Prostate gland (tissue), 2 donors: ENCODE measurements around the gene ODAD2.

ENCODE experiments used
- POLR2AphosphoS5 ChIP-seq: sonication (generic); formaldehyde crosslinking; IDR thresholded peaks from one replicate; pipeline ENCODE4 v1.6.1; 2017; ENCODE audit warnings: antibody characterized with exemption
- TF ChIP-seq, protein P1 (sequence below), 4 experiments: fragments of 200-600 bp in 2 of 4; fragments of 450-650 bp in 2 of 4; sonication (generic) in 2 of 4; IDR thresholded peaks; 1 replicate in 3 of 4; 2 replicates in 1 of 4; pipeline ENCODE4 v1.5.1; 2016 to 2019; ENCODE audit warnings: antibody characterized with exemption in 4 of 4, mild to moderate bottlenecking in 2 of 4, moderate library complexity in 2 of 4

DNA sequence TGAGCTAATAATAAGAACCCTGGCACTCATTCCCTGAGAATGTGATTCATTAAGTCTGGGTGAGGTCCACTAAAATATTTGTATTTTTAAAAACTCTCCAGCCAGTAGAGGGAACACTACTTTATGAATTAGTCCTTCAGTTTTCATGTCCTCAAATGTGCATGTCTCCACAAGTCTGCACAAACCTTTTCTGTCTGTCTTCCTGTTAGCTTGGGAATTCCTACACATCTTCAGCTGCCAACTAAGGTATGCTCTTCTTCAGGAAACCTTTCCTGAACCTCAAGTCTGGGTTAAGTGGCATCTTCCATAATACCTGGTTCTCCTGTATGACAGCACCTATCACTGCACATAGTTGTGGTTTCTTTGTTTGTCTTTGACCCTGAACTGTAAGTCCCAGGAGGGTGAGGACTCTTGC is 133.7 kb downstream of the ODAD2 start:
- TF ChIP-seq, protein P1, sequence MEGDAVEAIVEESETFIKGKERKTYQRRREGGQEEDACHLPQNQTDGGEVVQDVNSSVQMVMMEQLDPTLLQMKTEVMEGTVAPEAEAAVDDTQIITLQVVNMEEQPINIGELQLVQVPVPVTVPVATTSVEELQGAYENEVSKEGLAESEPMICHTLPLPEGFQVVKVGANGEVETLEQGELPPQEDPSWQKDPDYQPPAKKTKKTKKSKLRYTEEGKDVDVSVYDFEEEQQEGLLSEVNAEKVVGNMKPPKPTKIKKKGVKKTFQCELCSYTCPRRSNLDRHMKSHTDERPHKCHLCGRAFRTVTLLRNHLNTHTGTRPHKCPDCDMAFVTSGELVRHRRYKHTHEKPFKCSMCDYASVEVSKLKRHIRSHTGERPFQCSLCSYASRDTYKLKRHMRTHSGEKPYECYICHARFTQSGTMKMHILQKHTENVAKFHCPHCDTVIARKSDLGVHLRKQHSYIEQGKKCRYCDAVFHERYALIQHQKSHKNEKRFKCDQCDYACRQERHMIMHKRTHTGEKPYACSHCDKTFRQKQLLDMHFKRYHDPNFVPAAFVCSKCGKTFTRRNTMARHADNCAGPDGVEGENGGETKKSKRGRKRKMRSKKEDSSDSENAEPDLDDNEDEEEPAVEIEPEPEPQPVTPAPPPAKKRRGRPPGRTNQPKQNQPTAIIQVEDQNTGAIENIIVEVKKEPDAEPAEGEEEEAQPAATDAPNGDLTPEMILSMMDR (IDR thresholded peaks at IDR 0.05) = no peak
- no peak for TF ChIP-seq POLR2AphosphoS5
